KG1 (cell line): ENCODE measurements around the gene MYH6.
"Not testable (repeated sequence)": the region's sequence is repeated elsewhere in the genome, so short reads cannot be mapped to it uniquely, and the experiment has no call there.

Source experiments
- DNase-seq: peaks from one replicate; lab custom pipeline; 2025; lab: John Stamatoyannopoulos, UW

MYH6 gene

DNA sequence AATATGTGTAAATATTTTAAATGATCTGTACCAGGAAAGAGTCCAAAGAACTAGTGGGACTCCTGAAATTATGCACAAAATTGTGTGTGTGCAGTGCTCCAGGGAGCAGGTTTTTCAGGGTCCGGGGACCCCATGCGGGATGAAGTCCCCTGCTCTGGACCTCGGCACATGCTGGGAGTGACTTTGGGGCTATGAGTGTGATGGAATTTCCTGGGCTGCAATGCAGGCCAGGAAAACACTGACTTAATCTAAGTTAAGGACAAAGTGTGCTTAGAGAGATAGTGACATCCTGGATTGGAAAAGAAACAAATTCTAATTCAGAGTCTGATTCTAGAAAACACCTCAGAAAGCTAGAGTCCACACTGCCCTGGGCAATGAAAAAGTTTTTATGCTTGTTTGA is 6.2 kb upstream of the MYH6 start:
- DNase-seq: no peak

DNA sequence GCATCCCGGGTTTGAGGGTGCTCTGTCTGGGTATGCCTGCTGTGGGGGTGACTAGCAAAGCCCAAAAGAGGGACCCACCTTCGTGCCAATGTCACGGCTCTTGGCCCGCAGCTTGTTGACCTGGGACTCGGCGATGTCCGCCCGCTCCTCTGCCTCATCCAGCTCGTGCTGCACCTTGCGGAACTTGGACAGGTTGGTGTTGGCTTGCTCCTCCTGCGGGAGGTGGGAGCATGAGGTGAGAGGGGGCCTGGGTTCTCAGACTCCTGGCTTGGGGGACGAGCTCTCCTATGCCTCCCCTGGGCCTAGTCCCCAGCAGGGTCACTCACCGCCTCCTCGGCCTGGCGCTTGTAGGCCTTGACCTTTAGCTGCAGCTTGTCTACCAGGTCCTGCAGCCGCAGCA is 5.6 kb upstream of the MYH6 start:
- no peak for DNase-seq

DNA sequence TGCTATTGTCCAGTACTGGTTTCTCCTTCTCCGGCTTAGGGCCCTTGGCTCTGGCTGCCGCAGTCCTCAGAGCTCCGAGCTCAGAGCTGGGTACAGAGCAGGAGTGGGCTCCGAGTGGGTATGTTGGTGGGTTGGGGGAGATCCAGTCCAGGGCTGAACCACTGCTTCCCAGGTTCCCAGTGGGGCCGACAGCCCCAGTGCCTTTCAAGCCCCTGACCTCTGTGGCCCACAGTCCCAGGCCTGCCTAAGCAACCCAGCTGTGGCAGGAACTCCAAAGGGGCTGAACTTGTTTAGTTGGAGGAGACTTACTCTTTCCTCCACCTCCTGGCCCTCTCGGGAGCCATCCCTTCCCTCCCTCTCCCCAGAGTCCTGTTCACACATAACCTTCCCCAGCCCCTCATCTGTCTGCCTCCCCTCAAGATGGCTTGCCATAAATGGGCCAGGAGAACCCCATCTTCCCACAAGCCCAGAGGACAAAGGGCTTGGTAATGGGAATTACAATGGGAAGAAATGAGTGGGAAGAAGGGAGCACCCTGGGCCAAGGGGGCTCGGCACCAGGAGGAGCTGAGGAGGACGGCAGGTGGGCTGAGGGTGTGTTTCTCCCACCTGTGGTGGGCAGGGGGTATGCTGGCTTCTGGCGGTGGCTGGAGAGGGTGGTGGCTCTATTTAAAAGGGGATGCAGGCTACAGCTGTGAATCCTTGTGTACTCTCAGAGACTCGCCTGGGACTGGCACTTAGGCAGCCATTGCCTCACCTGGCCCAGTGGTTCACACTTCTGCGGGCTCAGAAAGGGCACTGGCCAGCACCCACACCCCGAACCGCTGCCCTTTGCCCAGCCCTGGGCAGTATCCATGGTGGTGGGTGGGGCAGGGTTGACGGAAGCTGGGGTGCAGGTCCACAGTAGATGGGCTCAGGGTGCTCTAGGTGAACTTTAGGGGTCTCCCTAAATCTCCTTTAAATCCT is 3.8 kb upstream of the MYH6 start:
- DNase-seq: no peak

DNA sequence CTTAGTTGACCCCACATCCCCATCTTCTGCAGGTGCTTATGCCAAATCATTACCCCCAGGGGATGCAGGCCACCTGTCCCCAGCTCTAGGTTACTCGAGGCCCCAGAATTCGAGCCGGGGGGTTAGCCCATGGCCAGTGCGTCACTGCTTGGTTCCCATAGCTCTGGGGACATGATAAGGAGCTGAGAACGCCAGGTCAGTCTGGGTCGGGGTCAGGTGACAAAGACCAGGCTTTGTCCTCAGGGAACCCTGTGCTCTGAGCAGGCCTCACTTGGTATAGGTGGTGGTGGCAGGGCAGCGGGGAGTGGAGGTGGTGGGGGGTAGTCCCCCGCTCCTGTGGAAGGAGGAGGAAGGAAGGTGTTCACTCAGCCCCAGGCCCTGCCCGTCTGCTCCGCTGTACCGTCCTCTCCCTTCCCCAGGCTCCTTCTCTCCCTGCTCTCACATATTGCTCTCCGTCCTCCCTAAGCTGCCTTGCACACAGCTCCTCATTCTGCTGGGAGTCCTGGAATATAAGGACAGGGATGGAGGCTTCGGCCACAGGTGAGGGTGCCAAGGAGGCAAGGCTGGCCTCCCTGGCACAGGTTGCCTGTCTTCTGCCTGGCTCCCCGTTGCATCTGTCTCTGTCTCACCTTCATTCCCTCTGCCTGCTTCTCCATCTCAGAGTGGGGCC is 2.0 kb upstream of the MYH6 start:
- no peak for DNase-seq

DNA sequence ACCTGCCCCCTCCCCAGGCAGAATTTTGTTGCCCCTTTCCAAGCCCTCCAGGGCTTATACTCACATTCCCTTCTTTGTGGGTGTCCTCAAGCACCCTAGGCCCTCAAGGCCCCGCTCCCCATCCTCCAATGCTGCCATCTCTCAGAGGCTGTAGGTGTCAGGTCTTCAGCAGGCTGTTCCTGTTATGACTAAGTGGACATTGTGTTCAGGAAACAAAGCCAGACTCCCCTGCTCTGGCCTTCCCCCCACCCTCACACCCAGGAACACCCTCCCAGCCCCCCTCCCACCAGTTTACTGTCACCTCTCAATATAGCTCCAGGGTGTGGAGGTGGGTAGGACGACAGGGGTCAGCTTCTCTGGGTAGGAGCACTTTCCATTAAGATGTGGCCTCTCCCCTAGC is 1.4 kb upstream of the MYH6 start:
- no peak for DNase-seq

DNA sequence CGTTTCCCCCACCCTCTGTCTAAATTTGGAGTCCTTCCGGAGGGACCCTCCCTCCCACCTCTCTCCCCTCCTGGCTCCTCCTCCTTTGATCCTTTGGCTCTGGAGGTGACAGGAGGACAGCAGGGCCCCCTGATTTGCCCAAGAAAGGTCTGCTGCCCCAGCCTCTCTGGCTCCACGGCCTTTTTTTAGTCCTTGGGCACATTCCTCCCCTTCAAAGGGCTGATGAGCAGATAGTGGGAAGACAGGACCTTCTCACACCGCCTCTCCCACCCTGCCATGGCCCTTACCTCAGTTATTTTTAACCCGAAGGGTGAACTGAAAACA is 196 bp upstream of the MYH6 start:
- DNase-seq: no peak

DNA sequence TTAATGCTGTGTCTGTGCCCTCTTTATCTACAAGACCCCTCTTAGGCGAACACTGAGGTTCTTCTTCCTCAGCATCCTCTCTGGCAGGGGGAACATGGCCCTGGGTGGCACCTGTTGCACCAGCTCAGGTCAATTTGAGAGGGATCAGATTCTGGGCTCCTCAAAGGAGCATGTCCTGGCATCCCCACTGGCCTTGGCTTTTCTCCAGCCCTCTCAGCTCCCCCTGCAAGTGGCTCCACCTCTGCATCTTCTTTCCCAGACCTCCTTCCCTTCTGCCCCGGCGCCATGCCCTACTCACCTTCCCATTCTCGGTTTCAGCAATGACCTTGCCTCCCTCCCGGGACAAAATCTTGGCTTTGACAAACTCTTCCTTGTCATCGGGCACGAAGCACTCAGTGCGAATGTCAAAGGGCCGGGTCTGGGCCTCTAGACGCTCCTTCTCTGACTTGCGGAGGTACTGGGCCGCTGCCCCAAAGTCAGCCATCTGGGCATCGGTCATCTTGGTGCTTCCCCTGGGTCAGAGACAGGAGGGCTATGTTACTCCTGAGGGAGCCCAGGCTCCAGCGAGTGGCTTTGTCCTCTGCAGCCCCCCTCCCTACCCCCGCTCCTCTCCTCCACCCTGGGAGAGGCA is 1.2 kb downstream of the MYH6 start:
- DNase-seq: no peak

DNA sequence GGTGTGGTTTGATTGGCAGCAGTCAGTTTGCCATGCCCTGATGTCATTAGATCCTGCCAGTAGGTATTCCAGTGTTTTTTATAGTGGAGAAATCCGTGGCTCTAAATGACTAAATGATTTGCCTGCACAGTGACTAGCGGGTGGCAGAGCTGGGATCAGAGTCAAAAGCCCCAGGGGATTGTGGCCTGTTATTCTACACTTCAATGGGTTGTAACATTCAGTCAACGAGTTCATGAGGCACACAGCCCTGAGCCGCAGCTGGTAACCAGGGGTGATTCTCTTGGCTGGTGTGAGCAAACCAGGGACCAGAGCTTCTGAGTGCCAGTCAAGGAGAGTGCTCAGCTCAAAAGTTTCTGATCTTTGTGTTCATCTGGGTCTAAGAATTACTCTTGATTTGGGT is 1.8 kb downstream of the MYH6 start:
- no peak for DNase-seq

DNA sequence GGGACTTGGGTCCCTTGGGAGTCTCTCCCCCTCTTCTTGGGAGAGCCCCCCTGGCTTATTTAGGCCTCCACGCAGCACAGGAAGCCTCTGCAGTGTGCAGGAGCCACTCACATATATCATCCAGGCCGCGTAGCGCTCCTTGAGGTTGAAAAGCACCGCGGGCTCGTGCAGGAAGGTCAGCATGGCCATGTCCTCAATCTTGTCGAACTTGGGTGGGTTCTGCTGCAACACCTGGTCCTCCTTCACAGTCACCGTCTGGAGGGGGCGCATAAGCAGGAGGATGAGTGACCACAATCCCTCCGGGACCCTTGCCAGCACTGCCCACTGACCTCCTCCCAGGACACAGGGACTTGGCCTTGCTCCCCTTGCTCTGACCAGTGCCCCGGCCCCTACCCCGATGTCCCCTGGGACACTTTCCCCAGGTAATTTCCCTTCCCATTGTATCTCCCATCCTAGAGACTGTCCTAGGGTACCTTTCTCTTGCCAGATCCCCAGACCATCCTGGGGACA is 2.5 kb downstream of the MYH6 start:
- no peak for DNase-seq

DNA sequence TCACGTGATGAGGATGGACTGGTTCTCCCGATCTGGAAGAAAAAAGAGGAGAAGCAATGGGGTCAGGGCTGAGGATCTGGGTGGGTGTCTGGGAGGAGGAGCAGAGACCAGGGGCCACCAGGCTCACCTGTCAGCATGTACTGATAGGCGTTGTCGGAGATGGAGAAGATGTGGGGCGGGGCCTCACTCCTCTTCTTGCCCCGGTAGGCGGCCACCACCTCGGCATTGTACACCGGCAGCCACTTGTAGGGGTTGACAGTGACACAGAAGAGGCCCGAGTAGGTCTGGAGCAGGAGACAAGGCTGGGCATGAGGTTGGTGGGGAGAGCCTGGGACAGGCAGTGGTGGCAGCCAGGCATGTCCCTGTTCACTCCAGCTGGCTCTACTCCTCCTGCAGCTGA is 3.0 kb downstream of the MYH6 start:
- DNase-seq: no peak

DNA sequence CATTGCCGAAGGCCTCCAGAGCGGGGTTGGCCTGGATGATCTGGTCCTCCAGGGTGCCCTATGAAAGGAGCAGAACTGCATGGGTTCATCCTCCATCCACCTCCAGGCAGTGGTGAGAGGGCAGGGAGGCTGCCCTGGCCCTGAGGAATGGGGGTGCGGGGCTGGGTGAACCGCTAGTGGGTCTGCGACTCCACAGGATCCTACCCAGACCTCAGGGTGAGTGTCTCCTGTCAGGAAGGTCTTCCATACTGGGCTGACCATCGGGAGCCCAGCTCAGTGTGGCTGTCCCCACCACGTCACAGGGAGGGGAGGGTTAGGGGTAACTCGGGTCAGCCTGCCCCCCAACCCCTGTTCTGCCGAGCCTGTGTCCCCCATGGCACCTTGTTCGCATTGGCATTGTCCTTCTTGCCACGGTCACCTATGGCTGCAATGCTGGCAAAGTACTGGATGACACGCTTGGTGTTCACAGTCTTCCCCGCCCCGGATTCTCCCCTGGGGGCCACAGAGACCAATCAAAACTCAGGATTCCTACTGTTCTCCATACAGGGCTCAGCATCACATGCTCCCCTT is 3.7 kb downstream of the MYH6 start:
- DNase-seq: no peak

DNA sequence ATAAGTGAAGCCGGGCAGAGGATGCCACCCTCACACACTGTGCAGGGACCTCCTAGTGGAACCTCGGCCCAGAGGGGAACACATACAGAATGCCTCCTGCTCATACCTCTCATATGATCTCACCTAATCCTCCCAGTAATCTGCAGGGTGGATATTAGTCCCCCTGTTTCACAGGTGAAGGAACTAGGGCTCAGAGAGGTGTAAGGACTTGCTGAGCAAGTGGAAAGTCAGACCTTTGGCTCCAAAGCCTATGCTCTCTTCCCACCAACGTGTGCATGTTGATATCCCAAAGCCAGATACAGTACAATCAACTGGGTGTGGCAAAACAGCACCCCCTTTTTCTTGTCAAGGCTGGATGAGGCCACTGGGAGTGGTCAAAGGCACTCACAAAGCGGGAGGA is 4.2 kb downstream of the MYH6 start:
- no peak for DNase-seq

DNA sequence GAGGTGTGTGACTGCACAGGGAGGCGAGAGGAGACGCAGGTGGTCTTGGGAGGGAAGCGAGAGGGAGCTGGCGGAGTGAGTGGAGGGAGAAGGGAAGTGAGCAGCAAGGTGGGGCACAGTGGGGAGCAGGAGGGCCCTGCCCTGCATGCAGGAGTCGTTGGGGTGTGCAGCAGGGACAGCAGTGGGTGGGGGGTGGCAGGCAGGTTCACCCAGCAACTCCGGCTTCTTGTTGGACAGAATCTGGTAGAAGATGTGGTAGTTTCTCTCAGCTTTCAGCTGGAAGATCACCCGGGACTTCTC is 5.0 kb downstream of the MYH6 start:
- DNase-seq: no peak

DNA sequence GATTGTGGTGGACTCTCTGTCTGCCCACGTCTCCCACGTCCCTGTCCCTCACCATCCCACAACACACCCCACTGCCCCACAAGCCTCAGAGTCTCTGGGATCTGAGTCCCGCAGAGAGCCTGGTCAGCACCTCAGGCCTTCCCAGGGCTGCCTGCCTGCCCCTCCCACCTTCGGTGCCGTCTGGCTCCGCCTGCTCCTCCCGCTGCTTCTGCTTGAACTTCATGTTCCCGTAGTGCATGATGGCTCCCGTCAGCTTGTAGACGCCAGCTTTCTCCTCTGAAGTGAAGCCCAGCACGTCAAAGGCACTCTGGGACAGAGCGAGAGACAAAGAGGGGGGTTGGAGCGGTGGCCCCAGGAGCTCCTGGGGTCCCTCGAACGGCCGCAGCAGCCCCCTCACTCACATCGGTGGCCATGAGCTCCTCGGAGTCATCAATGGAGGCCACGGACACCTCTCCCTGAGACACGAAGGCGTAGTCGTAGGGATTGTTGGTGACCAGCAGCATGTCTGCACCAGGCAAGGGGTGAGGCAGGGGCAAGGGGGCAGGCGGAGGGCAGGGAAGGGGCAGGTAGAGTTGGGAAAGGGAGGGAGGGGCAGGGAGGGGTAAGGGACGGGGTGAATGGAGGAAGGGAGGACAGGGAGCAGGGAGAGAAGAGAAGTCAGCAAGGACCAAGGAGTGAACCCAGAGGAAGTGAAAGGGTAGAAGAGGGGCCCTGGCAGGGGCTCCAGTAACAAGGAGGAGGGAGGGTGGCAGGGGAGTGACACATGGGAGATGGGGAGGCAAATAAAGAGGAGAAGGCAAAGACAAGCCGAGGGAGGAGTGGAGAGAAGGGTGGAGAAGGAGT is 5.6 kb downstream of the MYH6 start:
- no peak for DNase-seq

DNA sequence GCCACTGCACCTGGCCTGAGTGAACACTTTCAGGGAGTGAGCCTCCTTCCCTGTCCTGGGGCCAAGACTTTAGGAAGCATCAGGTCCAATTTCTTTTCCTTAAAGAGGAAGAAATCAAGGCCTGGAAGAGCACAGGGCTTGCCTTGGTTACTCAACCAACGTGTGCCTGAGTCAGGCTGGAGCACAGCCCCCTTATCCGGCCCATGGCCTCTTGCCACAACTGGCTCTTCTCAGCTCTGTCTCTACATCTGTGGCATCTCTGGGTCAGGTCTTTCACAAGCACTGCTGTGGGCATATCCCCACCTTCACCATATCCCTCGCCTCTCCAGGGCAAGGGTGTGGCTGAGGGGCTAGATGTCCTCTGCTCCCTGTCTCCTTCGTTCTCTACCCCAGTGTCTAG is 6.8 kb downstream of the MYH6 start:
- DNase-seq: no peak

DNA sequence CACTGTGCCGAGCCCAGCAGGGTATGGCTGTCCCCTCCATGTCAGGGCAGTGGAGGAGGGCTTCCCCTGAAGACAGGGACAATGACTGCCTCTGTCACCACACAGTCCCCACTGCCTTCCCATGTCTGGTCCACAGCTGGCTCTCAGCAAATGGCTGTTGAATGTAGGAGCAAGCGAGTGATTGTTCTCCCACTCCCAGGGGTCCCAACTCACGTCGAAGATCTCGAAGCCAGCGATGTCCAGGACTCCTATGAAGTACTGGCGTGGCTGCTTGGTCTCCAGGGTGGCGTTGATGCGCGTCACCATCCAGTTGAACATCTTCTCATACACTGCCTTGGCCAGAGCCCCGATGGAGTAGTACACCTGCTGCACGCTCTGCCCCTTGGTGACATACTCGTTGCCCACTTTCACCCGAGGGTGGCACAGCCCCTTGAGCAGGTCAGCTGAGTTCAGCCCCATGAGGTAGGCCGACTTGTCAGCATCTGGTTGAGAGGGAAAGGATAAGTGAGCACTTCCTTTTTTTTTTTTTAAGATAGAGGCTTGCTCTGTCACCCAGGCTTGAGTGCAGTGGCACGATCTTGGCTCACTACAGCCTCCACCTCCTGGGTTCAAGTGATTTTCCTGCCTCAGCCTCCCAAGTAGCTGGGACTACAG is 7.5 kb downstream of the MYH6 start:
- DNase-seq: not testable (repeated sequence)

DNA sequence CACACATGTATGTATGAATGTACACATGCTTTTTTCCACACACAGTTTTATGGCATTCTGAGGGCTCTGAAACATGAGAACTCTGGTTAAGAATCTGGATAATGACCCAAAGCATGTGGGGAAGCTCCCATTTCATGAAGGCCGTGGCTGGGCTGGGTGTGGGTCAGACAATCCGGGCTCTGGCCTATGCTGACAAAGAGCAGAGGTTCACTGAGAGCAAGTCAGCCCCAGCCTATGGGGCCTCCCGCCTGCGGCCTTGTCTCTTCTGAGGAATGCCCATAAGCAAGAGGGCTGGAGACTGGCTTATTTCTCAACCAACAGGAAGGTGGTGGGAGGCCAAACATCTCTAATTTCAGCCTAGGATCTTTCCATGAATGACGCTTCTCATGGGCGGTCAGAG is 8.5 kb downstream of the MYH6 start:
- no peak for DNase-seq

DNA sequence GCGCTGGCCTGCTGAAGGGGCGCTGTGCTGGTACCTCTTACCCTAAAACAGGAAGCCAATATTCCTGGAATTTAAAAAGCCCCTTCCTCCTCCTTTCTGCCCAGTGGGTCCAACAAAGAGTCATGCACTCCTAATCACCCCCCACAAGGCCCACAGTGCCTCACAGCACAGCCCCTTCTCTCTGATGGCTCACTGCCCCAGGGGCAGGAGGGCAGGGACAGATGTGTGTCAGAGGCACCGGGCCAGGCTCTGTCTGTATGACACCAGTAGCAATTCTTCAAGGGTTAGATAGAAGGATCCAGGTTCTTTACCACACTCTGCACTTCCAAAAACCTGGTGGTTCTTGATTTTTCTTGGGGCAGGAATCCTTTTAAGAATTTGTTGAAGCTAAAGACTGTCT is 8.9 kb downstream of the MYH6 start:
- DNase-seq: no peak

DNA sequence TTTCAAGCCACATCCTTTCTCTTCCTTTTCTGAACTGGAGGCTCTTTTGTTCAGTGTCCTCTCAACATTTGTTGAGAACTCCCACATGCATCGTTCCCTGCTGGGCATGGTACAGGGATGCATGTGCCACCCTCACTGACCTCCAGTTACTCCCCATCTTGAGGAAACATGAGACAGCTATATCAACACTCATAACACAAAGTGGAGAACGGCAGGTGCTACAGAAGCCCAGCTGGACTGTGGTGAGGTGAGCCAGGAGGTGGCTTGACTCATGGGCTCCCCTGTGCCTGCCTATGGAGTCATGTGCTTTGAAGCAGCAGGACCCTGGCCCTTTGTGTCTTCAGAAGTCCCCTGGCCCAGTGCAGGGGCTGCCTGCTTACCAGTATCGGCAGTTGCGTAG is 9.7 kb downstream of the MYH6 start:
- no peak for DNase-seq

DNA sequence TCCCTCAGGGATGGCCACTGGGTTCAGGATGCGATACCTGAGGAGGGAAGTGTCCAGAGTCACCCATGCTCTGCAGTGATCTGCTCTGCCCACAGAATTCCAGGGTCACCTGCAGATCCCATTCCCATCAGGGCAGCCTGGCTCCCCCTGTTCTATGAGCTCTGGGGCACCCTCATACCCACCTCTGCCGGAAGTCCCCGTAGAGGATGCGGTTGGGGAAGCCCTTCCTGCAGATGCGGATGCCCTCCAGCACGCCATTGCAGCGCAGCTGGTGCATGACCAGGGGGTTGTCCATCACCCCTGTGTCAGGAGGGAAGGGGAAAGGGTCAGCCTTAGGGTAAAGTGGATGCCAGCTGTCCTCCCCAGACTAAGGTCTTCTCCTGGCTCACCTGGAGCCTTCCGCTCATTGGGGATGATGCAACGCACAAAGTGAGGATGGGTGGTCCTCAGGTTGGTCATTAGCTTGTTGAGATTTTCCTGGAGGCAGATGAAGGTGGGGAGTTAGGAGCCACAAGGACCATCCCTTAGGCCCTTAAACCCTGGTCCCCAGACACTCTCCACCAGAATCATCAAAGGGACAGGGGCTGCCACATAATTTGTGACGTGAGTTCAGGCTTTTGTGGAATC is 11.2 kb downstream of the MYH6 start:
- no peak for DNase-seq

DNA sequence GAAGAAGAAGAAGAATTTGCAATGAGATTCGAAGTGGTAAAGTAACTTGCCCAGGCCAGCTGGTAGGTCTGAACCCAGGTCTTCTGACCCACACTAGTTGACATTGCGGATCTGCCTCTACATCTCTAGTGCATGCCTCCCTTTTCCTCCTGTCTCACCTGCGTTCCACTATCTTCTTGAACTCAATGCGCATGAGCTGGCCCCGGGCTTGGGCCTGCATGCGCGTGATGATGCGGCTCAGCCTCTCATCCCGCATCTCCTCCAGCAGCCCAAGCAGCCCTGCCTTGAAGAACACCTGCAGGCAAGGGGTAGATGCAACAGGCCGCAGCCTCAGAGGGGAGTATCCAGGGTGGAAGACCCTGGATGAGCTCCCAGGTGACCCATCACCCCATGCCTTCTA is 11.9 kb downstream of the MYH6 start:
- DNase-seq: no peak
